GM10266 (cell line): Measurements from ENCODE around the gene GALNS.

Source experiments
- DNase-seq: peaks from one replicate; pipeline ENCODE4 v3.0.0; 2012; ENCODE audit errors: extremely low spot score
- CTCF ChIP-seq: IDR thresholded peaks from 2 replicates; pipeline ENCODE4 v1.5.1; 2012; ENCODE audit warnings: mild to moderate bottlenecking, low read depth; ENCODE audit not compliant: control insufficient read depth, insufficient read depth; ENCODE audit errors: missing control alignments

GALNS gene

GRCh38 chr16:88764080-88764479 lies 92.7 kb downstream of the GALNS start:
- no peak for TF ChIP-seq CTCF

More at GRCh38 chr16:88764080-88764479, 92.7 kb downstream of the GALNS start:
- DNase-seq = no peak
